ENCODE results near the gene NOL6. TPM values are rescaled to one million over a fixed set of nuclear protein-coding genes. Genes with fewer than 3 reads are reported as not detected.
A peak's percentile ranks its signal among the peaks of the same experiment; 100 is the strongest.

Gene NOL6
- total and polyA plus RNA-seq, 9 of the 15 experiments (the other 6 are each of a cell fraction or from before 2014, with no cell fraction given): 7.7 to 58.9 (median 27.0) TPM

DNA sequence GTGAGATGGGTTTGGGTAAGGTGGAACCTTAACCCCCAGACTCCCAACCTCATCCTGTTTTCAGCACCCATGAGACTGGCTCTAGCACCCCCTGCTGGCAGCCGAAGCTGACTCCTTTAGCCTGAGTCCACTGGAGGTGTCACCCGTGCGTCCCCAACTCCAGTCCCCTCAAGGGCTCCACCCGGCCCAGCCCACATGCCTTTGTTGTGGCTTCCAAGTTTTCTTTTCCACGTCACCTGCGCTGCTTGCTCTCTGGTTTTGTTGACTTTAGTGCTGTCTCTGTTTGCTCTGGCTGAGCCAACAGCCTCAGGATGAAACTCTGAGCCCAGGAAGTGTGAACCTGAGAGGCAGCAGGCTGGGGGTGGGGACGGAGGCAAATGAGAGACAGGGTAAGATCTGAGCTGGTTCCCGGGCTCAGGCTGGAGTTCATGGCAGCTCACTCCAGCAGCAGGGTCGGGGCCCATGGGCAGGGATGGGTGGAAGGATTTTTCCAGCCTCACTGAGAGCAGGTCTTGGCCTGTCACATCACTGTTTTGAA is 58.2 kb downstream of the NOL6 start (continued):
- TF ChIP-seq, protein P1, sequence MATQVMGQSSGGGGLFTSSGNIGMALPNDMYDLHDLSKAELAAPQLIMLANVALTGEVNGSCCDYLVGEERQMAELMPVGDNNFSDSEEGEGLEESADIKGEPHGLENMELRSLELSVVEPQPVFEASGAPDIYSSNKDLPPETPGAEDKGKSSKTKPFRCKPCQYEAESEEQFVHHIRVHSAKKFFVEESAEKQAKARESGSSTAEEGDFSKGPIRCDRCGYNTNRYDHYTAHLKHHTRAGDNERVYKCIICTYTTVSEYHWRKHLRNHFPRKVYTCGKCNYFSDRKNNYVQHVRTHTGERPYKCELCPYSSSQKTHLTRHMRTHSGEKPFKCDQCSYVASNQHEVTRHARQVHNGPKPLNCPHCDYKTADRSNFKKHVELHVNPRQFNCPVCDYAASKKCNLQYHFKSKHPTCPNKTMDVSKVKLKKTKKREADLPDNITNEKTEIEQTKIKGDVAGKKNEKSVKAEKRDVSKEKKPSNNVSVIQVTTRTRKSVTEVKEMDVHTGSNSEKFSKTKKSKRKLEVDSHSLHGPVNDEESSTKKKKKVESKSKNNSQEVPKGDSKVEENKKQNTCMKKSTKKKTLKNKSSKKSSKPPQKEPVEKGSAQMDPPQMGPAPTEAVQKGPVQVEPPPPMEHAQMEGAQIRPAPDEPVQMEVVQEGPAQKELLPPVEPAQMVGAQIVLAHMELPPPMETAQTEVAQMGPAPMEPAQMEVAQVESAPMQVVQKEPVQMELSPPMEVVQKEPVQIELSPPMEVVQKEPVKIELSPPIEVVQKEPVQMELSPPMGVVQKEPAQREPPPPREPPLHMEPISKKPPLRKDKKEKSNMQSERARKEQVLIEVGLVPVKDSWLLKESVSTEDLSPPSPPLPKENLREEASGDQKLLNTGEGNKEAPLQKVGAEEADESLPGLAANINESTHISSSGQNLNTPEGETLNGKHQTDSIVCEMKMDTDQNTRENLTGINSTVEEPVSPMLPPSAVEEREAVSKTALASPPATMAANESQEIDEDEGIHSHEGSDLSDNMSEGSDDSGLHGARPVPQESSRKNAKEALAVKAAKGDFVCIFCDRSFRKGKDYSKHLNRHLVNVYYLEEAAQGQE (IDR thresholded peaks at IDR 0.05; ENCODE audit: borderline replicate concordance): peak; percentile 60; the same call in 1 of the 2 replicates
- TF ChIP-seq, protein P1 (CRISPR knock-in tag; IDR thresholded peaks at IDR 0.05; ENCODE audit: low read depth): no peak
- TF ChIP-seq, protein P2, sequence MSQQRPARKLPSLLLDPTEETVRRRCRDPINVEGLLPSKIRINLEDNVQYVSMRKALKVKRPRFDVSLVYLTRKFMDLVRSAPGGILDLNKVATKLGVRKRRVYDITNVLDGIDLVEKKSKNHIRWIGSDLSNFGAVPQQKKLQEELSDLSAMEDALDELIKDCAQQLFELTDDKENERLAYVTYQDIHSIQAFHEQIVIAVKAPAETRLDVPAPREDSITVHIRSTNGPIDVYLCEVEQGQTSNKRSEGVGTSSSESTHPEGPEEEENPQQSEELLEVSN (IDR thresholded peaks at IDR 0.05; ENCODE audit: borderline replicate concordance in 1 of 2, extremely low read depth in 1 of 2, insufficient read depth in 1 of 2, insufficient read length in 1 of 2, low read depth in 1 of 2, low read length in 1 of 2, poor library complexity in 1 of 2, severe bottlenecking in 1 of 2): no peak
- TF ChIP-seq SREBF2 (CRISPR knock-in tag; IDR thresholded peaks at IDR 0.05) (no peak), POLR2G (IDR thresholded peaks at IDR 0.05; ENCODE audit: low read depth, low read length) (no peak), ZBTB8A (IDR thresholded peaks at IDR 0.05; ENCODE audit: partially characterized antibody) (no peak), TARDBP (IDR thresholded peaks at IDR 0.05) (no peak), MAZ (CRISPR knock-in tag; conservative IDR thresholded peaks at IDR 0.05 in 1 of 2, IDR thresholded peaks at IDR 0.05 in 1 of 2) (0 out of 4 replicates have a peak, but pooled peaks of 1 of the 2 experiments have one; percentile 33), FOXA3 (CRISPR knock-in tag; conservative IDR thresholded peaks at IDR 0.05 in 1 of 2, IDR thresholded peaks at IDR 0.05 in 1 of 2) (peak; percentile 12 to 46; a peak in 1 of 4 replicates), RBM39 (optimal IDR thresholded peaks at IDR 0.05; ENCODE audit: low read depth, low read length) (no peak), BRD4 (IDR thresholded peaks at IDR 0.05) (no peak), CBFA2T3 (IDR thresholded peaks at IDR 0.05) (no peak), ZNF444 (CRISPR knock-in tag; IDR thresholded peaks at IDR 0.05) (no peak)
- TF ChIP-seq, protein P3, sequence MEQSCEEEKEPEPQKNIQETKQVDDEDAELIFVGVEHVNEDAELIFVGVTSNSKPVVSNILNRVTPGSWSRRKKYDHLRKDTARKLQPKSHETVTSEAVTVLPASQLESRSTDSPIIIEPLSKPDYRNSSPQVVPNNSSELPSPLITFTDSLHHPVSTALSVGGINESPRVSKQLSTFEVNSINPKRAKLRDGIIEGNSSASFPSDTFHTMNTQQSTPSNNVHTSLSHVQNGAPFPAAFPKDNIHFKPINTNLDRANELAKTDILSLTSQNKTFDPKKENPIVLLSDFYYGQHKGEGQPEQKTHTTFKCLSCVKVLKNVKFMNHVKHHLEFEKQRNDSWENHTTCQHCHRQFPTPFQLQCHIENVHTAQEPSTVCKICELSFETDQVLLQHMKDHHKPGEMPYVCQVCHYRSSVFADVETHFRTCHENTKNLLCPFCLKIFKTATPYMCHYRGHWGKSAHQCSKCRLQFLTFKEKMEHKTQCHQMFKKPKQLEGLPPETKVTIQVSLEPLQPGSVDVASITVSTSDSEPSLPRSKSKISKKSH (CRISPR knock-in tag; IDR thresholded peaks at IDR 0.05): no peak
- TF ChIP-seq, protein P4, sequence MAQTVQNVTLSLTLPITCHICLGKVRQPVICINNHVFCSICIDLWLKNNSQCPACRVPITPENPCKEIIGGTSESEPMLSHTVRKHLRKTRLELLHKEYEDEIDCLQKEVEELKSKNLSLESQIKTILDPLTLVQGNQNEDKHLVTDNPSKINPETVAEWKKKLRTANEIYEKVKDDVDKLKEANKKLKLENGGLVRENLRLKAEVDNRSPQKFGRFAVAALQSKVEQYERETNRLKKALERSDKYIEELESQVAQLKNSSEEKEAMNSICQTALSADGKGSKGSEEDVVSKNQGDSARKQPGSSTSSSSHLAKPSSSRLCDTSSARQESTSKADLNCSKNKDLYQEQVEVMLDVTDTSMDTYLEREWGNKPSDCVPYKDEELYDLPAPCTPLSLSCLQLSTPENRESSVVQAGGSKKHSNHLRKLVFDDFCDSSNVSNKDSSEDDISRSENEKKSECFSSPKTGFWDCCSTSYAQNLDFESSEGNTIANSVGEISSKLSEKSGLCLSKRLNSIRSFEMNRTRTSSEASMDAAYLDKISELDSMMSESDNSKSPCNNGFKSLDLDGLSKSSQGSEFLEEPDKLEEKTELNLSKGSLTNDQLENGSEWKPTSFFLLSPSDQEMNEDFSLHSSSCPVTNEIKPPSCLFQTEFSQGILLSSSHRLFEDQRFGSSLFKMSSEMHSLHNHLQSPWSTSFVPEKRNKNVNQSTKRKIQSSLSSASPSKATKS (CRISPR knock-in tag; IDR thresholded peaks at IDR 0.05): no peak
